Measurements from ENCODE around the gene SEPTIN2. TPM values are rescaled to one million over a fixed set of nuclear protein-coding genes. Genes with fewer than 3 reads are reported as not detected.

SEPTIN2 gene
- total RNA-seq, 1 experiment from 2014 or later = 500 TPM

DNA sequence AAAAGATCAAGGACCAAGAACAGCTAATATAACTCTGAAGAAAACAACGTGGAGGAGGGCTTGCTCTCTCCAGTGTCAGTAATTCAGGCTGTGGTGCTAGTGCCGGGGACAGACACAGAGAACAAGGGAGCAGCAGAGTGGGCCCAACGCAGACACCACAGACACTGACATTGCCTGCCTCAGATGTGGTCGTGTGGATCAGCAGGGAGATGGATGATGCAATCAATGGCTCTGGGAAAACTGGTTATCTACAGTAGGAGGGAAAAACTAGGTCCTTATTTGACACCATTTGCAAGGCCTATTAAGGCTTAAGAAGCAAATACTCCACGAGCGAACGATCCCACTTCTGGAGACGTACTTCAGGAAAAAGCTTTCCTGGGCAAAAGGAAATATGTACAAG, 36.3 kb upstream of the SEPTIN2 start:
- H3K27me3 ChIP-seq (ENCODE audit: insufficient read depth, low read depth) = no peaks in the 10 kb centered on the region
- no peak overlapping the region for H3K4me2 ChIP-seq
- H4K20me1 ChIP-seq (ENCODE audit: insufficient read depth) = peaks cover 40% of the 10 kb centered on the region
- H3K27ac ChIP-seq = no peak overlapping the region
- 0 out of 2 replicates have a peak, but pooled peaks cover 7% of the 10 kb centered on the region for H3K4me1 ChIP-seq (replicated peaks; ENCODE audit: insufficient read depth)
- POLR2A ChIA-PET (ENCODE audit: unreplicated experiment) = interaction anchor here (0.7 kb wide), 1 partner anchor 422 kb away, joined by 4 read pairs; no protein-coding TSS in a partner anchor
- TF ChIP-seq EZH2 (IDR thresholded peaks at IDR 0.05; ENCODE audit: low read depth) = no peak
- TF ChIP-seq CTCF (conservative IDR thresholded peaks at IDR 0.05) = no peak
- H3K36me3 ChIP-seq (ENCODE audit: low read depth) = no peaks in the 10 kb centered on the region
- no peak overlapping the region for H2AFZ ChIP-seq
- H3K4me3 ChIP-seq = no peak overlapping the region
- H3K9me2 ChIP-seq (ENCODE audit: insufficient read depth) = no peaks in the 10 kb centered on the region
- peaks cover 93% of the 10 kb centered on the region for H3K79me2 ChIP-seq (ENCODE audit: low read depth)
- H3F3A ChIP-seq (ENCODE audit: insufficient read depth, low read depth) = peaks cover 40% of the 10 kb centered on the region; the same call in 1 of the 2 replicates
- intact Hi-C loops (cut with micrococcal nuclease; ENCODE audit: unreplicated experiment) = loop anchor here (10.0 kb wide), 1 partner anchor 355 kb away; the partner anchor contains the start of genes ATG4B and THAP4
- CTCF ChIA-PET = no interaction called here
- no peaks in the 10 kb centered on the region for H3K9me3 ChIP-seq (ENCODE audit: insufficient read depth, low read depth)
- no TSS peak for BruUV-seq (replicated peaks)
- no peak for DNase-seq

DNA sequence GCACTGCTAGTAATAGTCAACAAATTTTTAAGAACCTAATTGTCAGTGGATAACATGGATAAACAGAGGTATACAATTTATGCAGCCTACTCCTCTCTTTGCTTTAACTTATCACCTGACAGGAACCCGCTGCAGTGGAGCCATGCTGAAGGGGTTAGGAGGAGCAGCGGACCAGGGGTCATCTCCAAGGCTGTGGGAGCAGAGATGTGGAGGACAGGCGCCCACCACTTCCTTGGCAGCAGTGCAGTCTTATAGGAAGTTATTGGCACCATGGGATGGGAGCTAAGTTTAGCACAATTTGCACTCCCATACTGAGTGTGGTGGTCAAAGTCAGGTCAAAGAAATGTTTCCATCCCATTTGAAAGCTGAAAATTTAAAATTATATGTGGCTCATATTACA, 35.9 kb upstream of the SEPTIN2 start:
- POLR2A ChIA-PET (ENCODE audit: unreplicated experiment) = interaction anchor here (0.7 kb wide), 1 partner anchor 422 kb away, joined by 4 read pairs; no protein-coding TSS in a partner anchor
- intact Hi-C loops (cut with micrococcal nuclease; ENCODE audit: unreplicated experiment) = loop anchor here (10.0 kb wide), 1 partner anchor 355 kb away; the partner anchor contains the start of genes ATG4B and THAP4
- H3K9me3 ChIP-seq (ENCODE audit: insufficient read depth, low read depth) = no peaks in the 10 kb centered on the region
- H3K4me1 ChIP-seq (replicated peaks; ENCODE audit: insufficient read depth) = 0 out of 2 replicates have a peak, but pooled peaks cover 7% of the 10 kb centered on the region
- no peak overlapping the region for H3K4me3 ChIP-seq
- peaks cover 36% of the 10 kb centered on the region; the same call in 1 of the 2 replicates for H3F3A ChIP-seq (ENCODE audit: insufficient read depth, low read depth)
- peaks cover 40% of the 10 kb centered on the region for H4K20me1 ChIP-seq (ENCODE audit: insufficient read depth)
- CTCF ChIA-PET = no interaction called here
- TF ChIP-seq EZH2 (IDR thresholded peaks at IDR 0.05; ENCODE audit: low read depth) = no peak
- TF ChIP-seq CTCF (conservative IDR thresholded peaks at IDR 0.05) = no peak
- peaks cover 95% of the 10 kb centered on the region for H3K79me2 ChIP-seq (ENCODE audit: low read depth)
- no peak overlapping the region for H2AFZ ChIP-seq
- H3K27ac ChIP-seq = no peak overlapping the region
- no TSS peak for BruUV-seq (replicated peaks)
- no peaks in the 10 kb centered on the region for H3K36me3 ChIP-seq (ENCODE audit: low read depth)
- DNase-seq = no peak
- no peak overlapping the region for H3K4me2 ChIP-seq
- H3K9me2 ChIP-seq (ENCODE audit: insufficient read depth) = no peaks in the 10 kb centered on the region
- H3K27me3 ChIP-seq (ENCODE audit: insufficient read depth, low read depth) = no peaks in the 10 kb centered on the region

GRCh38 chr2:241280291-241280690, 35.4 kb upstream of the SEPTIN2 start:
- Histone ChIP-seq H3K27me3 (ENCODE audit: insufficient read depth, low read depth) (no peaks in the 10 kb centered on the region), H3K9me3 (ENCODE audit: insufficient read depth, low read depth) (no peaks in the 10 kb centered on the region), H3K27ac (no peak overlapping the region), H3K4me3 (no peak overlapping the region), H2AFZ (no peak overlapping the region), H3K4me1 (replicated peaks; ENCODE audit: insufficient read depth) (0 out of 2 replicates have a peak, but pooled peaks cover 7% of the 10 kb centered on the region), H4K20me1 (ENCODE audit: insufficient read depth) (peaks cover 40% of the 10 kb centered on the region), H3K36me3 (ENCODE audit: low read depth) (0 out of 2 replicates have a peak, but pooled peaks cover 4% of the 10 kb centered on the region), H3F3A (ENCODE audit: insufficient read depth, low read depth) (peaks cover 35% of the 10 kb centered on the region; the same call in 1 of the 2 replicates), H3K79me2 (ENCODE audit: low read depth) (peaks cover 95% of the 10 kb centered on the region), H3K4me2 (no peak overlapping the region), H3K9me2 (ENCODE audit: insufficient read depth) (no peaks in the 10 kb centered on the region)
- BruUV-seq (replicated peaks) = no TSS peak
- no peak for DNase-seq
- ChIA-PET POLR2A (ENCODE audit: unreplicated experiment) (interaction anchor here (0.7 kb wide), 1 partner anchor 421 kb away, joined by 4 read pairs; no protein-coding TSS in a partner anchor), CTCF (no interaction called here)
- intact Hi-C loops (cut with micrococcal nuclease; ENCODE audit: unreplicated experiment) = no loop called here
- TF ChIP-seq EZH2 (IDR thresholded peaks at IDR 0.05; ENCODE audit: low read depth) (no peak), CTCF (conservative IDR thresholded peaks at IDR 0.05) (no peak)
